Peyer's patch (tissue), 4 donors: Measurements from ENCODE around the gene ARSI.

ENCODE experiments used
- CTCF ChIP-seq, 6 experiments: fragments of 450-650 bp in 4 of 6; fragments of 200-600 bp in 2 of 6; sonication (generic) in 1 of 6; IDR thresholded peaks; one replicate each; pipeline ENCODE4 v1.5.1; 2017 to 2019; ENCODE audit warnings: antibody characterized with exemption in 6 of 6, mild to moderate bottlenecking in 3 of 6, moderate library complexity in 1 of 6
- POLR2A ChIP-seq, 2 donors: fragments of 450-650 bp; IDR thresholded peaks; one replicate each; pipeline ENCODE4 v1.5.1; 2017; ENCODE audit warnings: antibody characterized with exemption in 2 of 2, mild to moderate bottlenecking in 2 of 2, moderate library complexity in 2 of 2

GRCh38 chr5:150278916-150279315, 23.8 kb downstream of the ARSI start:
- TF ChIP-seq CTCF (IDR thresholded peaks at IDR 0.05) (no peak), POLR2A (IDR thresholded peaks at IDR 0.05) (no peak)
